ENCODE results near the gene LYVE1.
"Not testable (repeated sequence)": the region's sequence is repeated elsewhere in the genome, so short reads cannot be mapped to it uniquely, and the experiment has no call there.

Gene LYVE1, protein sequence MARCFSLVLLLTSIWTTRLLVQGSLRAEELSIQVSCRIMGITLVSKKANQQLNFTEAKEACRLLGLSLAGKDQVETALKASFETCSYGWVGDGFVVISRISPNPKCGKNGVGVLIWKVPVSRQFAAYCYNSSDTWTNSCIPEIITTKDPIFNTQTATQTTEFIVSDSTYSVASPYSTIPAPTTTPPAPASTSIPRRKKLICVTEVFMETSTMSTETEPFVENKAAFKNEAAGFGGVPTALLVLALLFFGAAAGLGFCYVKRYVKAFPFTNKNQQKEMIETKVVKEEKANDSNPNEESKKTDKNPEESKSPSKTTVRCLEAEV

DNA sequence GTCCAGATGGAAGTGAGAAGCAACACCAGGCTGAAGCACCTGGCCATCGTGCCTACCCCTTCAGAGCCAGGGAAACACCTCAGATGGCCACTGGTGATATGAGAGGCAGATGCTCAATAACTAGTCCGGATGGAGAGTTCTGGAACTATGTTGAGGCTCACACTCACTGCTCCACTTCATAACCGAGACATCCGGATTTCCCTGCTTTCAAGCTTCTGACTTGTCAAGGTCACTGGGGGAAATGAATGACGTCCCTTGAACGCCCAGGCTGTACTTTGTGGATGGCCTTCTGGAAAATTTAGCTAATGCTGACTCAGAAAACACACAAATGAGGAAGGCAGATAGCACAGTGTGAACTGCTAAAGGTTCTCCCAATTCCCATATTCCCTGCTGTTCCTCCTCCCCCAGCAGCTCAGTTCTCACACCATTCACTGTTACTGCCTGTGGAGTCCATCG is at the start of gene LYVE1:
LYVE1 (minus strand) TSS at position 180 of the 456 bp plus-strand sequence; CDS start at position 47, 133 bp downstream.
- no peak for DNase-seq (ENCODE audit: low spot score)
- FAIRE-seq, result no peak

DNA sequence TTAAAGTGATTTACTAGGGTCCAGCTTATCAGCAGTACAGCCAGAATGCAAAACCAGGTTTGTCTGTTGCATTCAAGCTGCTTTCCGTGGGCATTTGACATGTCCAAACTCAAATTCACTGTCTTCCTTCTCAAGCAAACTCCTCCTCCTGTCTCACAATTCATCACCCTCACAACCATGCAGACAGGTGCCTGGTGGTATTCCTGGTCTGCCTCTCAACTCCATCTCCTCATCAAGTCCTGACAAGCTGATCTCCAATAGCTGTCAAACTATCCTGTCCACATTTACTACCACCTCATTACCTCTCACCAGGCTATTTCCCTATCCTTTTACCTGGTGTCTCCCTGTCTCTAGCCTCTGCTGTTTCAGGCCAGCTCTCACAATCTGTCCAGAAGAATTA is 49.1 kb upstream of the LYVE1 start:
- no peak for FAIRE-seq
- no peak for DNase-seq (ENCODE audit: low spot score)

DNA sequence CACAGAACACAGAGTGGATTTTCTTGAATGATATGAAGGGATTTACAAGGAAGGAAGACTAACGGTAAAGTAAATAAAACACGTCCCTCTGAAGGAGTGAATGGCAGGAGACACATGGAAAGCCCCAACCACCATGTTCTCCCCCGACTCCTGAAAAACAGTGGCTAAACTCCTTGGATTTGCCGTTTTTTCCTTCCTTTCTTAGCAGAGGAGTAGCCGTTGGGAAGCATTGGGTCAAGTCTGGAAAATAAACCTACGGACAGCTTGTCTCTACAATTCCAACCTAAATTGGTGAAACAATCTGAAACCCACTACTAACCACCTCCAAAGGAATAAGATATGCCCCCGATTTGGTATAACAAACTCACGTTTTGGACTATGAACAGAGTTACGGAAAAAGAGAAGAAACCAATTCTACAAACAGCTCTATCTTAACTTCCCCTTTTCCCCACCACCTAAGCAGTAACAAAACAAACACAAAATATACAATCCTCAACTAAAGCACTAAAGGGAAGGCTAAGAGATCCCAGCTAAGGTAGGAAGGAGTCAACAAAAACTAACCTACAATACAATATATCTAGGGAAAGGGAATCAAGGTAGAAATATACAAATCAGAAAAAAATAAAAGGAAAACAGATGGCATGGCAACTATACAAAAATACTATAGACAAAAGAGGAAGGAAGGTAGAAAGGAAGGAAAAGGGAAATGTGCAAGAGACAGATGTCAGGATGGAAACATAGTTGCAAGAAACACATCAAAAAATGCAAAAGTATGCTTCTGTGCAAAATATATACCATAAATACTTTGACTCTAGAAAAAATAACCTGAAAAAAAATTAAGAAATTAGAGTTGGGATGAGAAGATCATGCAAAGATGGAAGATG is 43.8 kb upstream of the LYVE1 start:
- no peak for DNase-seq (ENCODE audit: low spot score)
- FAIRE-seq, result no peak

DNA sequence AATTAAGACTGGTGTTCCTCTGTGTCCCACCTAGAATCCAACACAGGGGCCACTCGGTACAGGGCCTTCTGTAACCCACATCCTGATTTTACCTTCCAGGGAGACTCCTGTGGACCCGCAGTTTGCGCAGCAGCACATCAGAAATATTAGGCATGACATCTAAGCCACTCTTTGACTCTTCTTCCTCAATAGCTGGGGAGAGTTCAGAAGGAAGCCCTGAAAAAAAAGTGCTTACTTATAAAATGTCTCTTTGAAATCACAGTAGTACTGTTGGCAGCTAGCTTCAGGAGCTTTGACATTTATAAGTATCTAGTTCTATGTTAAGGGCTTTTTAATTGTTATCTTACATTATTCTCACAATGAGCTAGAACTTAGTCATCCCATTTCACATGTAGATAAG is 41.2 kb upstream of the LYVE1 start:
- FAIRE-seq, result no peak
- DNase-seq (ENCODE audit: low spot score), result no peak

DNA sequence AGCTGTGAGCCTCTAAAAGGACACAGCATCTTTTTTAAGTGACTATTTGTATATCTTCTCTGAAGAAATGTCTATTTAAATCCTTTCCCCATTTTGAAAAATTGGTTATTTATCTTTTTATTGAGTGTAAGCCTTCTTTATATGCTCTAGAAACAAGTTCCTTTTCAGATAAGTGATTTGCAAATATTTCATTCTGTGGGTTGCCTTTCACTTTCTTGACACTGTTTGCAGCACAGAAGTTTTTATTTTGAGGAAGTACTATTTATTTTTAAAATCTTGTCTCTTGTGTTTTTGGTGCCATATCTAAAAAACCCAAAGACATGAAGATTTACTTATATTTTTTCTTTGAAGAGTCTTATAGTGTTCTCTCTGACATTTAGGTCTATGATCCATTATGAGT is 40.1 kb upstream of the LYVE1 start:
- DNase-seq (ENCODE audit: low spot score) (no peak), FAIRE-seq (no peak)

DNA sequence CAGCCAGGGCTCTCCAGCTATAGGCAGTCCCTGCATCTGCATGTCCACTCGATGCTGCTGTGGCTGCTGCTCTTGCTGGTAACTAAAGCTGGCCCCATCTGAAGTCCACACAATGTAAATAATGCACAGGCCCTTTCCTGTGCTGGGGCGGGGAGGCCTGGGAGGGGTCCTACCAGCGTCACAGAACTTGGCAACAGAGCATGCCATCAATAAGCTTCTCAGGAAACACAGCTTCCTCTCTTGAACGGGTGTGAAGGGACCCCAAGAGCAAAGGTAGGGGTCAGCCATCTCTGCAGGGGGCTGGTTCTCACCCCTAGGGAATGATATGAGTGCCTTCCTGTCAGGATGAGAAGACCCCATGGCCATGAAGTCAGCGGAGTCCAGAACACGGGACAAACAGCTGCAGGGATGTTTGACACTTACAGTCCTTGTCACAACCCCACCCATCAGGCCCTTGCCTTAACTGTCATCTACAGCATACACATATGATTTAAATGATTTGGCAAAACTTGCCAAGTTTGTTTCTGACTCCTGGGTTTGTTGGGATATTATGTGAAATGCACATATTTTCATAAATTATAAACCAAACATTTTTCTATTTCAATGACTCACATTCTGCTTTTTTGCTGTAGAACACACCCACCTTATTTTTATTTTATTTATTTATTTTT is 39.1 kb upstream of the LYVE1 start:
- DNase-seq (ENCODE audit: low spot score) (no peak), FAIRE-seq (no peak)

DNA sequence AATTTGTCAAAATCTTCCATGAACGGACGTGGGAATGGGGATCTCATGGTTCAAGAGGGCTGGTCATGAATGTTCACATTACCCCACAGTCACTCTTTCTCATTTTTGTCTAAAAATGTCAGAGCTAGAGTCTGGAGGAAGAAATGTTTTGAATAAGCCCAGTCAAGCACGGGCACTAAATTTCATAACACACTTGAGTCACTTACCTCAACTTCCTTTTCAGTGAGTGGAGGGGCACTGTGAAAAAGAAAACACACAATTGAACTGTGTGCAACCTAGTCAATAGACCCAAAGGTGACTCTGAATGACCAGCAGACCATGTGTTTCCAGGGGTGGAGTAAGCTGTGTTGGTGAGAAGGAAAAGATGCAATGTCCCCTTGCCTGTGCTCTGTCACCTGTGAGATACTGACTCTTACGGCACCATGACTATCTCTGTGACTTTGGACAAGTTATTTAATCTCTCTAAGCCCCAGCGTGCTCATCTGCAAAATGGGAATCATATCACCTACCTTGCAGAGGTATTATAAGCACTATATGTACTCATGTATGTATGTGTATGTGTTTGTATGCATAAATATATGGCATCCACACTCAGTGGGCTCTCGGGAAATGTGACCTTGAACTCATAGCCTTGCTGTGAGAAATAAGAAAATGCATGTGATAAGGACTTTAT is 38.2 kb upstream of the LYVE1 start:
- DNase-seq (ENCODE audit: low spot score) (no peak), FAIRE-seq (no peak)

DNA sequence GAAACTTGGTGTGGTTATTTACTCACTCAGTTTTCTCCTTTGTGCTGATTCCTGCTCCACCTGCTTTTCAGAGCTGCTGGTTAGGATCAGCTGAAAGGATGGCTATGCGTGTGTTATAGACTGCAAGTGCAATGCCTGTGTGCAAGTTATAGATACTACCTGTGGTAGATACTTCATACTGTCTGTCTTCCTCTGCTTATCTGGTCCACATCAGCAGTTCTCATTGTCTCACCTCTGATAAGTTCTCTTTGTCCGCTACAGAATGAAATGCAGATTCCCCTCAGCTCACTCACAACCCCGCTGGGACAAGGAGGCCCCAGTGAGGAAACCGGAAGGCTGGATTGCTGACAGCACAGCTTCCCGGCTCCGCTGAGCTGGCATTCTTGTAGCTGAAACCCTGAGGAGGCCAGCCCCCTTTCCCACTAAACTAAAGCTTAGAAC is 37.5 kb upstream of the LYVE1 start:
- no peak for FAIRE-seq
- DNase-seq (ENCODE audit: low spot score), result no peak

DNA sequence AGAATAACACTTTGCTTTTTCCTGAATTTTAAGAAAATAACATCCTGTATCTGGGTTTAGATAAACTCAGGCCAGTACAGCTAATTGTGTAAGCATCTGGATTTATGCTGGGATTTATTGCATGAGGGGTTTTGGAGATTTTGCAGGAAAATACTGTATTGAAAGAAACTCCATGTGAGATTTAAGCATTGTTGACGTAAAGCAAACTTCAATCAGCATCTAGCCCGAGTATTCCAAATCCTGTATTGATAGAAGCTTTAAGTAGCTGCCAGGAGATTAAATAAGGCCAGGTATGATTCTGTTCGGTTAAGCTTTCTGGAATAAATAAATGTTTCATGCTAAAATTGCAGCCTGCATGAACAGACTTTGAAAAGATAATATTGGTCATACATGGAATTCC is 36.3 kb upstream of the LYVE1 start:
- no peak for FAIRE-seq
- no peak for DNase-seq (ENCODE audit: low spot score)

DNA sequence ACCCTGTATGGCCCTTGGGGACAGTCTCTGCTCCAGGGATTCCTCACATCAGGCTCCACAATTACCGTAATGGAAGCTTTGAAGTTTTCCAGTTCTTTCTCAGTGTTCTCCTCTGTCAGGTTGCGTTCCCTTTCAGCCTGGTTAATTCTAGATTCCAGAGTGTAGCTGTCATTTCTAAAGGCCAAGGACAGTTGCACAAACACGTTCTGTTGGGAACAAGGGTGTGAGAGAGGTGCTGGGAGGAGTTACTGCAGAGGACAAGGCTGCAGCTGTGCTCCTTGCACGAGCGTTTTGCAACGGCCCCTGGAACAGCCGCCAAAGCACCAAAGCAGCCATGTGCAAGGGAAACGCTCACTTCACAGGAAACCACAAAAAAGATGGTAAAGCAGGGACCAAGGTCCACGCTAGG is 35.9 kb upstream of the LYVE1 start:
- FAIRE-seq (no peak), DNase-seq (ENCODE audit: low spot score) (no peak)

DNA sequence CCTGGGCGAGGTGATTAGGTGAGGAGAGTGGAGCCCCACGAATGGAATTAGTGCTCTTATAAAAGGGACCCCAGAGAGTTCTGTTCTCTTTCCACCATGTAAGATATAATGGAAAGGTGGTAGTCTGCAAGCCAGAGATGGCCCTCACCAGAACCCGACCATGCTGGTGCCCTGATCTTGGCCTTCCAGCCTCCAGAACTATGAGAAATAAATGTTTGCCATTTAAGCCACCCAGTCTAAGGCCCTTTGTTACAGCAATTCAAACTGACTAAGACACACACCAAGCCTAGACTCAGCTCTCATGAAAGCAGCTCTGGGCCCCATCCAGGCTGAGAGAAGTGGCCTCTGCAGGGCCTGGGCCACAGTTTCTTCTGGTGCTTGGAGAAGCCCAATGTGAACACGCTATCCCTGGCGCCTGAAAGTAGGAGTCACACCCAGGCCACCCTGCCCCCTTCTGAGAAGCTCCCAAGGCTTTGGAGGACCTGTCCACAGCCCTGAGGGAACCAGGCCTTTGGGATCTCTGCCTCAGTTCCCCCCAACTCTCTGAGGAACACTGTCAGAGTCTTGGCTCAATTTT is 35.3 kb upstream of the LYVE1 start:
- DNase-seq (ENCODE audit: low spot score) (no peak), FAIRE-seq (no peak)

DNA sequence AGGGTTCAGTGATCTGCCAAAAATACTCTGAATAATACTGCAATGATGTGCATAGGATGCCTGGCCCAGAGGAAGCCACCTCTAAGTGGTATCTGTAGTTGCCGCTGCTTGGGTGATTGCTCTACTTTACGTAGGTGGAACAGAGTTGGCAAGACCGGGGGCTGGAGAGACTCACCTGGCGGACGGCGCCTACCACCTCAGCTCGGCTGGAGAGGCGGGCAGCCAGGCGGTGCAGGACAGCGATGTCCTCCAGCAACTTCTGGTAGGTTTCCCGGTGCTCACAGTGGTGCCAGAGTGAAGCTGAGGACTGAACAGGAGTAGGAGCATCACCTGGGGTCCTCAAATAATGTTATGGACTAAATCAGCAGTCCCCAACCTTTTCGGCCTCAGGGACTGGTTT is 34.5 kb upstream of the LYVE1 start:
- no peak for DNase-seq (ENCODE audit: low spot score)
- FAIRE-seq, result no peak

DNA sequence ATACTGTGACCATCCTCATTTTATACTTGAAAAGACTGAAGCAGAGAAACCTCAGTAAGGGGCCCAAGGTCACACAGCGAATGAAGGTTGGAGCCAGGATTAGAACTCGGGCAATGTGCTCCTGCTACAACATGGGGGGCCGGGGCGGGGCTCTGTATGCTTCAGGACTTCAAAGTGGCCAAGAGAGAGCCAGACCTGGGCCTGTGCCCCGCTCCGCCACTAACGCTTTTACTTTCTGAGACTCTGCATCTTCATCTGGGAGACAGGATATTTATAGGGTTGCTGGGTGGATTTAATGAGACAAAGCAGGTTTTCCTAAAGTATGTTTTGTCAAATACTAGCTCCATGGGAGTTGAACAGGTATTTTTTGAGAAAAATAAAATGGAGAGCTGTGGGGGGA is 33.9 kb upstream of the LYVE1 start:
- DNase-seq (ENCODE audit: low spot score) (no peak), FAIRE-seq (no peak)

DNA sequence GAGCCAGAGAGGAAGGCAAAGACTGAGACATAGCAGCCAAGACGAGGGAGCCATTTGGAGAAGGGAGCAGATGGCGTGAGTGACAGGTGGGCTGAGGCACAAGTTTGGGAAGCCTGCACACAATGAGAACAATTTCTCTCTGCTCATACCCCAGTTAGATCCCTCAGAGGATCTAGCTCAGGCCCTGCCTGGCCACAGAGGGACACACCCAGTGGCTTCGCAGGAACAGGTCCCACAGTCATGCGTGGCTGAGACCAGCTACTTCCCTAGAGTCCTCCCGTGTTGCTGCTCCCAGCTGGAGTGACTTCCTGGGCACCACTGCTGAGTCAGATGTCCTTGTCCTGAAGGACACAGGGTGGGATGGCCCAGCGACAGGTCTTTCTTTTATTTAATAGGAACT is 33.4 kb upstream of the LYVE1 start:
- DNase-seq (ENCODE audit: low spot score) (no peak), FAIRE-seq (no peak)

DNA sequence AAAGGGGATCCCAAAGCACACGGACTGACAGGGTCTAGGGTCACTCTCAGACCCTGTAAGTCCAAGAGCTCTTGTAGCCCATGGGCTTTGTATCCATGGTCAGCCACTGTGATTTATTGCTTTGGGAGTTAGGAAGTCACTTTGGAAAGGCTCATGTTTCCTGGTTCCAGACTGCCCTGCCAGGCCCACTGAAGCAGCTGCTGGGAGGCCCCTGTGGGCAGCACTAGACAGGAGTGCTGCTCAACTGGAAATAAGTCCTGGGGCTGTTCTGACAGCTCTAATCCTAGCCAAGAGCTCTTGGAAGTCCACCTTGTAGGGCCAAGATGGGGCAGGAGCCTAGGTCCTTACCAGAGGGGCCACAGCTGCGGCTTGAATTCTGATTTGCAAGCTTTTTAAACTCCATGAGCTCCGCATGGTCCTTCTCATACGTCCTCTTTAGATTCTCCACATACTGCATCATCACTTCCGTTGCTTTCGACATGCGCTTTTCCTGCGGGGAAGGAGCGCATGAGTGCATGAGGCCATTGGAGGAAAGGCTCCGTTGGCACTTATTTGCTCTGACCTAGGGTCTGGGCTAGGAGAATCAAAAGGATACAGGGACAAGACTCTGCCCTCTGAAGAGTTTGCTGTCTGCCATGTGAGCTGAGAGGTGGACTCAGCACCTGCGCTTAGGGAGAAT is 32.2 kb upstream of the LYVE1 start:
- FAIRE-seq, result no peak
- no peak for DNase-seq (ENCODE audit: low spot score)

DNA sequence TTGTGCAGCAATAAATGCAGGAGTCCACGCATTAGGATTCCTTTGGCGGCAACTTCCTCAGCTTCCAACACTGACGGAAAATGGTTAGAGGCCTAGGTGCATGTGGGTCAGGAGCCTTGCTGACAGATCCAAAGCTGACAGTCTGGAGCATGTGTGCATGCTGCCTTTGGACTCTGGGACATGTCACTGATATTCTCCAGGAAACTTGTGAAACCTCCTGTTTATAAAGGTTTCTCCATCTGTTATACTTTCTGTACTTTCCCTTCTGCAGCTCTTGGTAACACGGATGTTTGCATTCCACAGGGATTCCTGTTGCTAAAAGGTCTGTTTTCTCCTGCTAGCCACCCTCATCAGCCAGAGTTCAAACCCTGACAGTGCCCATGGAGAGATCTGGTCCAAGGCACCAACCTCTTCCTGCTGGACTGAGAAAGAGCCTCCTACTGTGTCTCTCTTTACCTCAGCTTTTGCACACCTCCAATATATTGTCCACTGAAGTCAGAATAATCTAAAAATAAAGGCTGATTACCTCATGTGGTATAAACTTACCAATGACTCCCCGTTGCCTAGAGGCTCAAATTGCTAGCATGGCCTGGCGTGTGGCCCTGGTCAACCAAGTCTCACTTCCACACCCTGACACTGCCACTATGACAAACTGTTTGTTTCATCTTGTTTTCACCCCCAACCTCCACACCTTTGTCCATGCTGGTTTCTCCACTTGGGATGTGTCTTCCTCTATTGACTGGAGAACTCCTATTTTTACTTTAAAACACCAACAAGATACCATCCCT is 31.1 kb upstream of the LYVE1 start:
- FAIRE-seq (no peak), DNase-seq (ENCODE audit: low spot score) (no peak)

DNA sequence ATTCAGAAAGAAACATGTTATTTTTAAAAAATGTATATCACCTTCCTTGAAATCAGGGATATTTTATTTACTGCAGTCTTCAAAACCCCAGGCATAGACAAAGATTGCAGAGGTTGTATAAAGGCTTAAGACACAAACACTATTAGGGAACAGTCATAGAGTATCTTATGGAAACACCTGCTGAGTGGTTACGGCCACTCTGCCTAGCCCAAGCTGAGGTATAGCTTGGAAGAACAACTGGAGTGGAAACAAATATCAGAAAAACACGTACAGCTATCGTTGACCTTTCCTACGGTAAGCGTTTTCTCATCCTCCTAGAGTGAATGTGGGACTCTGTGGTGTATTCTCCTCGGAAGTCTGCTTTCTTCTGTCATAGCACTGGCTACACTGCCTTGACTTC is 30.4 kb upstream of the LYVE1 start:
- no peak for FAIRE-seq

DNA sequence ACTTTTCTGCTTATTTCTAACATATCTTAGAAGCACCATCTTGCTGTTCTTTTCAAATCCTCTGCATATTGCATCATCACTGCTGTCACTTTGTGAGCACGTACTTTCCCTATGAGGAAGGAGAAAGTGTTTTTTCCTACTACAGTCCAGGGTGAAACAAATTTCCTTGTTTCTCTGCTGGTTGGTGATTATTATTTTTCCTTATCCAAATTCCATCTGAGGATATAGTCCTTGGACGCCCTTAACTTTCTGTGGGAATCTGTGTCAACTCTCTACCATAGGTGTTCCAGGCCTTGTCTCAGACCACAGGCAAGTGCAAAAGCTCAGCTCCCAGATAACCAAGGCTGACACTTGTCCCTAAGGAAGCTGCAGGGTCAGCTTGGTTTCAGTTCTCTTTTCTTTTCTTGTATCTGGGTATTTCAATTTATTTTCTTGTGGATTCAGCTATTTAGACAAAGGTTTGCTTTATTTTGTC is 29.4 kb upstream of the LYVE1 start:
- FAIRE-seq (no peak), DNase-seq (ENCODE audit: low spot score) (no peak)

More for the DNA sequence above, 30.4 kb upstream of the LYVE1 start:
- no peak for DNase-seq (ENCODE audit: low spot score)

DNA sequence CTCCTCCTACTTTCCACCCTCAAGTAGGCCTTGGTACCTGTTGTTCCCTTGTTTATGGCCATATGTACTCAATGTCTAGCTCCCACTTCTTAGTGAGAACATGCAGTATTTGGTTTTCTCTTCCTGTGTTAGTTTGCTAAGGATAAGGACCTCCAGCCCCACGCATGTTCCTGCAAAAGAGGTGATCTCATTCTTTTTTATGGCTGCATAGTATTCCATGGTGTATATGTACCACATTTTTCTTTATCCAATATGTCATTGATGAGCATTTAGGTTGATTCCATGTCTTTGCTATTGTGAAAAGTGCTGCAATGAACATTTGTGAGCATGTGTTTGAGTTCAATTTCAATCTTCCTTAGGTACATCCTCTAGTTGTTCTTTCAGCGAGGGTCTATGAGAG is 27.4 kb upstream of the LYVE1 start:
- DNase-seq (ENCODE audit: low spot score); FAIRE-seq: not testable (repeated sequence)

DNA sequence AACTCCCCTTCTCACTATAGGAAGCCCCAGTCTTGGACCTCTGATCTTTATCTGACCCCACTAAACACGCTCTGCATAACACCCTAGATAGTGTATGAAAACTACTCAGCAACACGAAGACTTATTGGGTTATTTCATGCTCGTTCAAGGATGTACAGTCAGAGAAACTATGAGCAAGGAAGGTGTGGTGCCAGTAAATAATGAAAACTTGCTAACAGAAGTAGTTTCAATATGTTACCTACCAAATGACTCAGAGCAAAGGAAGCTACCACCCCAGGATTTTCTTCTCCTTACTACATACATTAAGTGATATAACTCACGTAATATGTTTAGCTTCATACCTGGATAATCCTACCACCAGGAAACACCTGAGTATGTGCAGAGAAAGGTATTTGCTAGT is 25.9 kb upstream of the LYVE1 start:
- FAIRE-seq, result no peak

More for the DNA sequence above, 25.9 kb upstream of the LYVE1 start:
- DNase-seq (ENCODE audit: low spot score), result peak; percentile 9

Data from RCC 7860 (cell line).